Esophagus mucosa (tissue), 1 donor: ENCODE results near the gene PAK6. TPM values are rescaled to one million over a fixed set of nuclear protein-coding genes. Genes with fewer than 3 reads are reported as not detected.

Experiments
- ATAC-seq: fragments of 200-7000 bp; cut with Tn5 transposase; one replicate; pipeline ENCODE4 v1.9.1; 2020
- total RNA-seq: library from RNA; stranded (reverse); gene quantifications from one replicate; pipeline ENCODE4 v1.2.4, GENCODE V29; 2023
- donor health status: DM: yes; HTN: yes; CAD: no.

The PAK6 gene
- total RNA-seq, 1 donor from 2014 or later = 25.3 TPM

DNA sequence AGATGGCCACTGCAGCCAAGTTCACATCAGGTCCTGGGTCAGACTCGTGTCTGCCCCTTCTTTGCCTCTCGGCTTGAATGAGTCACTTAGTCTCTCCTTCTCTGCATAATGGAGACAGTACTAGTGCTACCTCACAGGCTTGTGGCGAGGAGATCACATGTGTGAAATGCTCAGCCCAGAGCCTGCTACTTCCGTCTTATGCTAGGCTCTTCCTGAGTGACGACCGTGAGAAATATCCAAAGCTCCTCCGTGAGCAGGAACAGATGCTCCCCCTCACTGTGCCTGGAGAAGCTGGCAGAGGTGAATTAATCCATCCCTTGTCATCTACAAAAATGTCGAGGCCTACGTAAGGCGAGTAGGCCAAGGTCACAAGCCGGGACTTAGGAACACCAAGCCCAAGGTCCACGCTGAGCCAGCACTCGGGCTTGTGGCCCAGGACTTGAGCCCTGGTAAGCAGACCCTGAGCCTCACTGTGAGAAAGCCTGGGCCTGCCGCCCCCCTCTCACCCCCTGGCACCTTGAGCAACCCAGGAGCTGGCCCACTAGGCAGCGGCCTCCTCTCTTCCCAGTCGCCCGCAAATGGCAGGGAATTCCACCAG lies 17.9 kb downstream of the PAK6 start:
- ATAC-seq = no peak

DNA sequence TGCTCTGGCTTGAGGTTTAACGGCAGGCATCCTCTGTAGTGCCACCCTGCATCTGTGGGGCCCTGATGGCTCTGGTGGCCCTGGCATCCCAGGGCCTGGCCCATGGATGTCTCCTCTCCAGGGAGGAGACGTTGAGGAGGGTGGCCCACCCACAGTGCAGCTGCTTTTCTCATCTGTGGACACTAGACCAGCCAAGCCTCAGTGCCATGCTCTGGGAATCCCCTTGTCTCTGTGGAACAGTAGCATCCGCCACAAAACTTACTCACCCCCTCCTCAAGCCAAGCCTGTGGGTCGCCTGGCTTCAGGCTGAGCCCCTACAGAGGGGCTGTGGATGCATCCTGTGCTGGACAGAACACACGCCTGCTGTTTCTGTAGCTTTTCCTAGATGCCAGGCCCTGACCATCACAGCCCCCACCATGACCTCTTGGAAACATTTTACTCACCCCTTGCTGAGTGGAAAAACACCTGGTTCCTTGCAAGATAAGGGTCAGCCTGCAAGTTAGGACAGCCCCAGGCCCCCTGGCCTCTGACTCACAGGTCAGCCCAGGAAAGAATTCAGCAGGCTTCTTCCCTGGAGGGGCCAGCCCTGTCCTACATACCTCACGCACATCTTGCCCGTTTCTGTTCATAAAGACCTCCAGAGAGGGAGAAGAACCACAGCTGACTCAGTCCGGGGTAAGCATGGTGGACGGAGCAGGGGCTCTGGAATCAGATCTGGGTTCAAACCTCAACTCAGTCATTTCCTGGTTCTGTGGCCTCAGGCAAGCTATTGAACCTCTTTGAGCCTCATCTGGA lies 19.0 kb downstream of the PAK6 start:
- ATAC-seq = no peak

DNA sequence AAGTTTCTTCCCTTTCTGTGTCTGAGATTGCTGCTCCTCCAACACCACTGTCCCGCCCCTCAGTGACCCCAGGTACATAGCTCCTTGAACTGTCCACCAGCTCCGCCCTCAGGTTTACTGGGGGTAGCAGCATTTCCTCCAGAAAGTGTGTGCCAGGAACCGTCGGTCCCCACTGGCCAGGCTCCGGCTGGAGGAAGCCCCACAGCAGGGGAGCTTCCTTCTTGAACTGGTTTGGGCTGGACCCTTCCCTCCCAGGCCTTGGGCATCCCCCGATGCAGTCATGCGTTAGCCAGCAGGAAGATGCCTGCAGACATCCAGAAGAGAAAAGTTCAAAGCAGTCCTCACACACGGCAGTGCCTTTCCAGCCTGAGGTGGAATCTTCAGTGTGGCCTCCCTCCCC lies 19.7 kb downstream of the PAK6 start:
- ATAC-seq = no peak

DNA sequence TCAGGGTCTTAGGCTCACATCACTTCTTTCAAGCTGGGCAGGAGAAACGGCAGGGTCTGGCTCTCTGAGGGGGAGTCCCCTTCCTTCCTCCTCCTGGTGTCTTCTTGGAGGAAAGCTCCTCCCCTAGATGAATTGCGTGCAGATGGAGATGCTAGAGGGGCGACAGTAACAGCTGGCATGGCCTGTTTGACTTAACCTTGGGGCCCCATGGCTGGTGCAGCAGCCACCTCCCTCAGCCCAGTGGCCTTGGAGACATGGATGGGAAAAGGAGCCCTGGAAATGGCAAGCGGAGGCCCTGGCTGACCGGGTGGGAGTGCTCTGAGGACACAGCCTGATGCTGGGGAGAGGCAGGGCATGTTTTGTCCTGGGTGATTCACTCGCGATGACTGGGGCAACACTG lies 20.2 kb downstream of the PAK6 start:
- ATAC-seq = peak; percentile 18

DNA sequence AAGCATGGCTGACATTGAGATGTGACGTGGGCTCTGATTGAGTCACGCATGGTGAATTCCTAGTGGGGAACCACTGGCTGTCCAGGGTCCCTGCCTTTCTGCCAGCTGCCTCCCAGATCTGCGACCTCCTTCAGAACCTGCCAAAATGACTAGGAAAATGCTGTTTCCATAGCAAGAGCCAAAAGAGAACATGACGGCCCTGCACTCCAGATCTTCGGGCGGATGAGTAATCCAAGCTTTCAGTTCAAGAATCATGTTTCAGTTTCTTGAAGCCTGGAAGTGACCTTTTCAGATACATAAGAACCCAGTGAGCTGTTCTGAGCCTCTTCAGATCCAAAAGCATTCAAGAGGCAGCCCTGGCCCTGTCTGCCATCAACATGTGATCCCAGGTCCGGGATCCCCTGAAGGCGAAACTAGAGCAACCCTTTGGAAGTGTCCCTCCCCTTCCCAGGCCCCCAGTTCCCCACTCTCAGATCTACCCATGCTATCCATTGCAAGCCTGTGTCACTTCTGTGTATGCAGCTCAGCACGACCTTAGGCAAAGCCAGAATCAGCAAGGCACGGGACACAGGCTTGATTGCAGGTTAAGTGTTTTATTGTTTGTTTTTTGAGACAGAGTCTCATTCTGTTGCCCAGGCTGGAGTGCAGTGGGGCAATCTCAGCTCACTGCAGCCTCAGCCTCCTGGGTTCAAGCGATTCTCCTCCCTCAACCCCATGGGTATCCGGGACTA lies 24.3 kb downstream of the PAK6 start:
- ATAC-seq = no peak

DNA sequence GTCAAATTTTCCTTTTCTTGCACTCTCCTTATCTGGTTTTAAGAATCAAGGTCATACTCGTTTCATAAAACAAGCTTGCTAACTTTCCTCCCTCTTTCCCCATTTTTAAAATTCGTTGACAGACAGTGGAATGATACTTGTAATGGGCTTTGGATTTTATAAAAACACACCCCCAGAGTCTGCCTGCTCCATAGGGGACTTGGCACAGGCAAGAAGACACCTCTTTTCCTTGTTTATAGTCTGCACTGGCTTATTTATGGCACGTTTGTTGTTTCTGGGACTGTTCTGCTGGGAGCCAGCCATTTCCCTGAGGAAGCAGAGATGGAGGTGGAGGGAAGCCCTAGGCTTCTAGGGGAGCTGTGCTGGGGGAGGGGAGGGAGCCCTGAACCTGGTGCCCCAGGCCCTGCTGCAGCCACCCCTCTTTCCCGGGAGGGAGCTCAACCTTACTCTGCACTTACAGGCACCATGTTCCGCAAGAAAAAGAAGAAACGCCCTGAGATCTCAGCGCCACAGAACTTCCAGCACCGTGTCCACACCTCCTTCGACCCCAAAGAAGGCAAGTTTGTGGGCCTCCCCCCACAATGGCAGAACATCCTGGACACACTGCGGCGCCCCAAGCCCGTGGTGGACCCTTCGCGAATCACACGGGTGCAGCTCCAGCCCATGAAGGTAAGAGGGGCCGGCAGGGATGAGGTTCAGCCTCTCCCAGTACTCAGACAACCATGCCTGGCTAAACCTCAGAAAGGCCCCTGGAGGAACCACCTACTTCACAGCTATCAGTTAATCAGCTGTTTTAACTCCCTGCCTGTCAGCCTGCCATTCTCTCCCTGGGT lies 25.7 kb downstream of the PAK6 start:
- ATAC-seq = no peak

DNA sequence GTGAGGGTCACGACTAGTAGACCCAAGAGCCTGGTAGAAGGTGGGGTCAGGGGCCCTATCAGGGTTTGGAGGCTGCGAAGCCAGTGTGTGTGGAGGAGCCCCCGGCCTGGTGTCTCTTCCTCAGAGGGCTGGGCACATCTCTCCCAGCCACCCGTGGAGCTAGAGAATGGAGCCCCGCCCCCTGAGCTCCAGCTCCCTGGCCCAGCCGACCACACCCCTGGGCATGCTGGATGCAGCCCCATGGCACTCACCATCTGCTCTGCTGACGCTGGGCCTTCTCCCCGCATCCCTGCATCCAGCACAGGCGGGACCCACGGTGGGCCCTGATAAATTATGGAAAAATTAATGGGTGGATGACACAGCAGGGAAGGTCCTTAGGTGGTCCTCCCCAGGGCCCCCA lies 26.5 kb downstream of the PAK6 start:
- no peak for ATAC-seq

DNA sequence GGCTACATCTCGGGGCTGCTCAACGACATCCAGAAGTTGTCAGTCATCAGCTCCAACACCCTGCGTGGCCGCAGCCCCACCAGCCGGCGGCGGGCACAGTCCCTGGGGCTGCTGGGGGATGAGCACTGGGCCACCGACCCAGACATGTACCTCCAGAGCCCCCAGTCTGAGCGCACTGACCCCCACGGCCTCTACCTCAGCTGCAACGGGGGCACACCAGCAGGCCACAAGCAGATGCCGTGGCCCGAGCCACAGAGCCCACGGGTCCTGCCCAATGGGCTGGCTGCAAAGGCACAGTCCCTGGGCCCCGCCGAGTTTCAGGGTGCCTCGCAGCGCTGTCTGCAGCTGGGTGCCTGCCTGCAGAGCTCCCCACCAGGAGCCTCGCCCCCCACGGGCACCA lies 27.0 kb downstream of the PAK6 start:
- no peak for ATAC-seq

DNA sequence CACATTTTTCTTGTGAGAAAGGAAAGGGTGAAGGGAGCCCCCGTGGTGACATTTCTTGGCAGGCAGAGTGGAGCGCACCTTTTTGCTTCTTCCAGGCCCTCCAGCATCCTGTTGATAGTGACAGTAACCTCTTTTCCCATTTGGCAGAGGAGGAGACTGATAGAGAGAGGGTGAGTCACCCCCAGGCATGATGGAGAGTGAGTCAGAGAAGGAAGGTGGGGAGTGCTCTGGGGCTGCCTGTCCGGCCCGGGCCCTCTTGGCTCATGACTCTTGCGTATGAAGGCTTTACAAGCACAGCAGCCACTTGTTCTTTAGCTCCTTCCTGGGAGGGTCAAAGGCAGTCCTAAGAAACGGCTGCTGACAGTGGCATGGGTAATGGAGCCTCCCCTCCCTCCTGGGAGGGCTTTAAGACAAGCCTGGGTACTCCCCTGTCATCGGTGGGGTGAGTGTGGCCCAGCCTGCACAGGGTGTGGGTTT lies 28.0 kb downstream of the PAK6 start:
- peak; percentile 93 for ATAC-seq

DNA sequence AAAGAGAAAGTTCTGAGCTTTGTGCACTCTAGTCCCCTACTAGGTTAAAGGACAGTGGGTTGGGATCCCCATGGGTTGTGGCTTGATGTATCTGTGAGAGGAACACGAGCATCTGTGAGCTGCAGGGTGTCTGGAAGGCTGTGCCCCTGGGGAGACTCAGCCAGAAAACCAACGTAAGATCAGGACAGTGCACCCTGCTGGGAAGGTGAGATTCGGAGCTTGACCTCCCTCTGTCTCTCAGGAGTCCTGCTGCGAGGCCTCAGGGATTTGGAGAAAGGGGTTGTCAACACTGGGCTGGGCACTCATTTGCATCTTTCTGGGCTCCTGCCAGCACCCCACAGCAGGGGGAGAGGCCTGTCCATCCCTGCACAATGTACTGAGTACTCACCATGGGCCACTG lies 28.8 kb downstream of the PAK6 start:
- ATAC-seq = no peak

DNA sequence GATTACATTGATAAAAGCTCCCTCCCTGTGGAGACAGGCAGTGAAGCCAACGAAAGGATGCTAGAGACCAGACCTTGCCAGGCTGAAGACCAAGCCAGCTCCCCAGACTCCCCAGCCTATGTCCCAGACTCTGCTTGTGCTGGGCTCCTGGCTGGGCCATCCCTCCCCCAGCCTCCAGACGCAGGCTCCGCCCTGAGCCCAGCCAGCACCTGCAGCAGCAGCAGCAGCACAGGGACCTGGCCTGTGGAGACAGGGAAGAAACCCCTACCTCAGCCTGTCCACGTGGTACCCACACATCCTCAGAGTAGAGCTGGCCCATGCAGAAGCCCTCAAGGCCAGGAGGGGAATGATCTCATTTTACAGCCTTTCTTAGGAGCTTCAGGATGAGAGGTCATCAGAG lies 30.7 kb downstream of the PAK6 start:
- no peak for ATAC-seq

DNA sequence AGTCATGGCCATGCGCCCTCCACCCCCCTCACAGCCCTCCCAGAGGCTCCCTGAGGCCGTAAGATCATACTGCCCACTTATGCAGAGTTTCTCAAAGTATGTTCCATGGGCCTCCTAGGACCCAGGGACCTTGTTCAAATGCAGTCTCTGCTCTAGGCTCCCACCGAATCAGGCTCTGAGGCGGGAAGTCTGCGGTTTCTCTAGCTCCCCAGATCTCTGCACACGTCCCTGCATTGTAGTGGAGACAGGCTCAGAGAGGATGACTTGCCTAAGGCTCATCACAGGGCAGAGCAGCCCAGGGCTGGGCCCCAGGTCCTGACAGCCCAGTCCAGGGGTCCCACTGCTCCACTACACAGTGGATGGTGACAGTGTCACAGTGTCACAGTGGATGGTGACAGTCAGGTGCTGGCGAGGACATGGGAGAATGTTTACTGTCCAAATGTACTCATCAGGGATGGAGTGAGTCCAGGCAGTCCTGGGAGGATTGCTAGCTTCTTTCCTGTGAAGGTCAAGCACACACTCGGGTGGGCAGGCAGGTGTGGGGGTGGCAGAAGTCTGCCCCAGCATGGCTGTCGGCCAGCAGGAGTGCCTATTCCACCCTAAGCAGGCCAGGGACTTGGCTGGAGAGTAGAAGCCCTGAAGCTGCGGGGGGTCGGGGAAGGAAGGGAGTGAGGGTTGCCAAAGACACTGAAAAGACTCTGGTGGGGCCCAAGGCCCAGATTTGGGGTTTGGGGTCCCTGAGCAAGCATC lies 31.6 kb downstream of the PAK6 start:
- ATAC-seq = no peak

DNA sequence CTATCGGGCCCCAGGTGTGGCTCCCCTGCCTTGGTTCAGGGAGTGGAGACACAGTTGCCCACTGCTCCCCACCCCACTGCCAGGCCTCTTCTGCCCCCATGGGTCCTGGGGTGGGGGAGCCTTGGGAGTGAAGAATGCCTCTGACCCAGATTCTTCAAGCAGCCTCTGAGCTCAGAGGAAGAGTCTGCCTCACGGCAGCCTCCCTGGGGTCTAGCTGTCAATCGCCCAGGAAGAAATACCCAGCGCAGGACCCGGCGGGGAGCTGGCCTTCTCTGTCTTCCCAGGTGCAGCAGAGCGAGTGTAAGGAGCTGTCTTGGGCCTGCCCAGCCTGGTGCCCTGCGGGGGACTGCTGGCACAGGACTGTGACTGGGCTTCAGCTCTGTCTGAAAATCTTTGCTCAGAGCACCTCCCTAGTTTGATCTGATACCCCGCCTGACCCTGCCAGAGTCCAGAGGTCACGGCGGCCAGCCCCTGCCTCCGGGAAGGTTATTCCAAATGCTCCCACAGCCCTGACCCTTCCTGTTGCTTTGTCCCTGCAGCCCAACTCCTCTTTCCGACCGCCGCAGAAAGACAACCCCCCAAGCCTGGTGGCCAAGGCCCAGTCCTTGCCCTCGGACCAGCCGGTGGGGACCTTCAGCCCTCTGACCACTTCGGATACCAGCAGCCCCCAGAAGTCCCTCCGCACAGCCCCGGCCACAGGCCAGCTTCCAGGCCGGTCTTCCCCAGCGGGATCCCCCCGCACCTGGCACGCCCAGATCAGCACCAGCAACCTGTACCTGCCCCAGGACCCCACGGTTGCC lies 33.0 kb downstream of the PAK6 start:
- no peak for ATAC-seq

DNA sequence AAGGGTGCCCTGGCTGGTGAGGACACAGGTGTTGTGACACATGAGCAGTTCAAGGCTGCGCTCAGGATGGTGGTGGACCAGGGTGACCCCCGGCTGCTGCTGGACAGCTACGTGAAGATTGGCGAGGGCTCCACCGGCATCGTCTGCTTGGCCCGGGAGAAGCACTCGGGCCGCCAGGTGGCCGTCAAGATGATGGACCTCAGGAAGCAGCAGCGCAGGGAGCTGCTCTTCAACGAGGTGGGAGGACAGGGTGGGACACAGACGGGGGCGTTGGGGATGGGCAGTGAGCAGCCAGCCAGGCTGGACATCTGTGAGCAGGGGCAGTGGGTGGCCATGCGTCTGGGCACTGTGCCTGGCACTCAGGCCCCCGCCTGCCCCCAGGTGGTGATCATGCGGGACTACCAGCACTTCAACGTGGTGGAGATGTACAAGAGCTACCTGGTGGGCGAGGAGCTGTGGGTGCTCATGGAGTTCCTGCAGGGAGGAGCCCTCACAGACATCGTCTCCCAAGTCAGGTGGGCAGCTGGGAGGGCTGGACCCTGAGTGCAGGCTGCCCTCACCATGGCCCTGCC lies 33.7 kb downstream of the PAK6 start:
- no peak for ATAC-seq

DNA sequence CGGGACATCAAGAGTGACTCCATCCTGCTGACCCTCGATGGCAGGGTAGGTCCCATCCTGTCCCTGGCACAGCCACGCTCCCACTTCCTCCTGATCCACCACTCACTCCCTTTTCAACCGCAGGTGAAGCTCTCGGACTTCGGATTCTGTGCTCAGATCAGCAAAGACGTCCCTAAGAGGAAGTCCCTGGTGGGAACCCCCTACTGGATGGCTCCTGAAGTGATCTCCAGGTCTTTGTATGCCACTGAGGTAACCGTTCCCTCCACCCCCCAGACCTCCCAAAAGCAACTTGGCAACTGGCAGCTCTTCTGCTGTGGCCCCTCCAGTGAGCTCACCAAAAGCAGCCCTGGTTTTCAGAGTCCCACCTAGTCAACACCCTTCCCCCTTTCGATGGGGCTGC lies 34.6 kb downstream of the PAK6 start:
- no peak for ATAC-seq

DNA sequence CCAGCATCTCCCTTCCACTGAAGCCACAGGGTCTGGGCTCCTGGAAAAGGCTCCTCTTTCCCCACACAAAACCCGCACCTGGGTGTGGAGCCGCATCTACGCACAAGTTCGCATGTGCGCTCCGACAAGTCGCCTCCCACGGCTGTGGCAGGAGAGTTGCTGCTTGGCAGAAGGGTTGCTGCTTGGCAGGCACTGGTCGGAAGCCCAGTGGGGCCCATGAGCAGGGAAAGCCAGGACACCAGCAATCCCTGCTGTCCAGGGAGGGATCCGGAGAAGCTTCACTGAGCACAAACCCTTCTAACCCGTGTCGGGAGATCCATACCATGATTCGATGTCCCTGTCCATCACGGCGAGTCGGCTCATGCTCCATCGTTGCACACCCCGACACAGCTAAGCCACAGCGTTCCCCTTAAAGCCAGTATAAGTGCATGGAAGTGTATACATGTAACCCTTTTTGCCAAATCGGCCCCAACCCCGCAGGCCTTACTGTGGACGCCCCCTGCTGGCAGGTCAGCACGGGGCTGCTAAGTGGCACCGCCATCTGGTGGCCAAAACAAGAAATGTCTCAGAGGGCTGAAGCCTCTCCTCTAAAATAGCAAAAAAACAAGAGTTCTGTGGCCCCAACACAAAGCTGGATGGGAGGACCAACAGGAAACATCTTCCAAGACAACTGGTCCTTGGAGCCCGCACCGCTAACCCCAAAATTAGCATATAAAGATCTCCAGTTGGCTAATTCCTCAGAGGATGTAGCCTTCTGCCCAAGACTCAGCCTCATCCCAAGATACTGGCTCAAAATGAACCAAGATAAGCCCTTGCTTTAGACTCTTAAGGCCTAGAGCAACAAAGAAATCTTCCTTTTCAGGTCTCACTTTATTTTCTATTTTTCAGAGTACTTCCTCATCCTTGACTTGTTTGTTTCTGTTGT lies 35.7 kb downstream of the PAK6 start:
- peak; percentile 76 for ATAC-seq

DNA sequence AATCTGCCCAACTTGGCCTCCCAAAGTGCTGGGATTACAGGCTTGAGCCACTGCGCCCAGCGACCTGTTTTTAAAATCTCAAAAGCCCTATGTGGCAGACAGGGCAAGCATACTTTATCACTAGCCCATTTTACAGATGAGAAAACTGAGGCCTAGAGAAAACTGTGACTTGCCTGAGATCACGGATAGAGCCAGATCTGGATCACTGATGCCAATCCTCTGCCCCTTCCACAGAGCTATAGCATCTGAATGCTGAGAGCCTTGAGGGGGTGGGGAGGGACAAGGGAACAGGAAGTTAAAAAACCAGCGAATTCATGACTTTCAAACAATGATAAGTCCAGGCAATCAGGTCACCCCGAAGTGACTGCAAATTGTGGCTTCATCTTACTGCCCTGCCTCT lies 36.7 kb downstream of the PAK6 start:
- ATAC-seq = no peak

DNA sequence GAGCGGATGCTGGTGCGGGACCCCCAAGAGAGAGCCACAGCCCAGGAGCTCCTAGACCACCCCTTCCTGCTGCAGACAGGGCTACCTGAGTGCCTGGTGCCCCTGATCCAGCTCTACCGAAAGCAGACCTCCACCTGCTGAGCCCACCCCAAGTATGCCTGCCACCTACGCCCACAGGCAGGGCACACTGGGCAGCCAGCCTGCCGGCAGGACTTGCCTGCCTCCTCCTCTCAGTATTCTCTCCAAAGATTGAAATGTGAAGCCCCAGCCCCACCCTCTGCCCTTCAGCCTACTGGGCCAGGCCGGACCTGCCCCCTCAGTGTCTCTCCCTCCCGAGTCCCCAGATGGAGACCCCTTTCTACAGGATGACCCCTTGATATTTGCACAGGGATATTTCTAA lies 37.1 kb downstream of the PAK6 start:
- no peak for ATAC-seq

DNA sequence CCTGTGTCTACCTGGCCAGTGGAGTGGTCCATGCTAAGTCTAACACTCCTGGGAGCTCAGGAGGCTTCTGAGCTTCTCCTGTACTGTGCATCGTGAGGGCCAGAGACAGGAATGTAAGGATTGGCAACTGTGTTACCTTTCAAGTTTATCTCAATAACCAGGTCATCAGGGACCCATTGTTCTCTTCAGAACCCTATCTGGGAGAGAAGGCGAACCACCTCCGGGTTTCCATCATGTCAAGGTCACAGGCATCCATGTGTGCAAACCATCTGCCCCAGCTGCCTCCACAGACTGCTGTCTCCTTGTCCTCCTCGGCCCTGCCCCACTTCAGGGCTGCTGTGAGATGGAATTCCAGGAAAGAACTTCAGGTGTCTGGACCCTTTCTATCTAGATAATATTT lies 38.1 kb downstream of the PAK6 start:
- no peak for ATAC-seq

DNA sequence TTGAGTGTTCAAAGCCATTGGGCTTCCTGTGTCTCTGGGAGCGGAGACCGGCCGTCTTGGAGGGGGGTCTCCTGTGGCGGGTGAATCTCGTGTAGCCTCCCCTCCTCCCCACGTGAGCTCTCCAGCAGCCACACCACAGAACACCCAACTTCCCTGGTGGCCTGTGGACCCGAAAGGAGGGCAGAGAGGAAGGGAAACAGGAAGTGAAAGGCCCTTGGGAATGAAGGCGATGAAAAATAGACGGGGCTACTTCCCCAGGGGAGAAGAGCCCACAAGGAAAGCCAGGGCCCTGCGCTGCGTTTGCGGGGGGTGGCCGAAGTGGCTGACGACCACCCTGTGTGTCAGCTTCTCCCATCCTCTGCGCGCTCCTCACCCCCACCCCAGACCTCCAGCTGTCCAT lies 38.6 kb downstream of the PAK6 start:
- ATAC-seq = no peak
